Measurements from ENCODE around the gene MED22.
"Not testable (repeated sequence)": the region's sequence is repeated elsewhere in the genome, so short reads cannot be mapped to it uniquely, and the experiment has no call there.

The MED22 gene
- 63.9 to 85.1 (median 73.1) reads per million in 4 experiments for total RNA-seq

DNA sequence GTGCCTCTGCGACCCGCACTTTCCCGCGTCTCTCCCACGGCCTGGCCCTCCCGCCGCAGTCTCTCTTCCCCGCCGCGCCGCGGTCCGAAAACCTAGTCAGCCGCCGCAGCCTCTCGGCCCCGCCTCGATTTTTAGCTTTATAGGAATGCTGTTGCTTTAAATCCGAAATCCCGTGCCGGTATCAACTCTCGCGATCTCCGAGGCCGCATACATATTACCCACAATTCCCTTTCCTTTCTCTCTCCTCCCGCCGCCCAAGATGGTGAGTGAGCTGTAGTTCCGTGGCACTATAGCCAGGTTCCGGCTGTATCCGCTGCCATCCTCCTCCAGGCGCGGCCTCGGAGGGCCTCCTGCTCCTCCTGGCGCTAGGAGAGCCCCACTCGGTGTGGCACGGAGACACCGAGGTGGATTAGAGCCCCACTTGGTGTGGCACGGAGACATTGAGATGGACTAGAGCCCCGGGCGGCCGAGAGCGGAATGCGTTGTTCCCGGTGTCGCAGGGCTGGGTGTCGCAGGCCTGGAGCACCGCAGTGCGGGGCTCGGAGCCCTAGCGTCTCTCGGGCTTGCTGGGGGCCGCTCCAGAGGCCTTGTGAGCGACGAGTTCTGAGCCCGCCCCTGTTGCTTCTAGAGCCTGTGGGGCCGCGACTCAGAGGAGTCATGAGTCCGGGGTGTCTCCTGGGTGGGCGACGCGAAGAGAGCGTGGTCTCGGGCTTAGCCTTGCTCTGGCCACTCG lies at the start of gene MED22, which contains the start of gene RPL7A:
MED22 (minus strand) TSS at position 147 of the 733 bp plus-strand sequence. CDS start 1,469 bp downstream, outside the sequence.
RPL7A (plus strand) TSS at position 234 of the 733 bp plus-strand sequence; CDS start at position 260, 26 bp downstream.
- peak; percentile 83 for DNase-seq

- DNase-seq = no peak
Observed at GRCh38 chr9:133397370-133397769, 49.4 kb upstream of the MED22 start.

DNA sequence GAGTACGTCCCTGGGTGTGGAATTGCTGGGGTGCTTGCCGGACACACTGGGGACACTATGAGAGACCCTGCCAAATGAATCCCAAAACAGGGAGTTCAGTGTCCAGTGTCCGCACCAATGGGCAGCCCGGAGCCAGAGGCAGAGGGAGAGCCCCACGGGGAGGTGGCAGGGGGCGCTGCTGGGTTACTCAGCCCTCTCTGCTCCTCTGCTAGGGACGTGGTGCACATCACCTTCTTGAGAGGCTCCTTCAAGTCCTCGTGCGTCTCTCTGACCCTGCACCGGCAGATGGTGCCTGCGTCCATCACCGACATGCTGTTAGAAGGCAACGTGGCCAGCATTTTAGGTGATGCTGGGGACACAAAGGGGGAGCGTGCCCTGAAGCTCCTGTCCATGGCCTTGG lies 49.0 kb upstream of the MED22 start:
- no peak for DNase-seq

- DNase-seq = no peak
Observed at GRCh38 chr9:133394687-133395271, 46.8 kb upstream of the MED22 start.

- DNase-seq = no peak
Observed at GRCh38 chr9:133393399-133393798, 45.5 kb upstream of the MED22 start.

DNA sequence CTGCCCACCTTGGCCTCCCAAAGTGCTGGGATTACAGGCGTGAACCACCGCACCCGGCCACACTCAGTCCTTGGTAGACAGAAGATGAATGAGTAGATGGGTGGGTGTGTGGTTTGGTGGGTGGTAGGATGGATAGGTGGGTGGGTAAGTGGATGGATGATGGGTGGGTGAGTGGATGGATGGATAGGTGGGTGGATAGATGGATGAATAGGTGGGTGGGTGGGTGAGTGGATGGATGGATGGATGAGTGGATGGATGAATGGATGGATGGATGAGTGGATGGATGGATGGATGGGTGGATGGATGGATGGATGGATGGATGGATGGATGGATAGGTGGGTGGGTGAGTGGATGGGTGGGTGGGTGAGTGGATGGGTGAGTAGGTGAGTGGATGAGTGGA lies 44.4 kb upstream of the MED22 start:
- DNase-seq = not testable (repeated sequence)

DNA sequence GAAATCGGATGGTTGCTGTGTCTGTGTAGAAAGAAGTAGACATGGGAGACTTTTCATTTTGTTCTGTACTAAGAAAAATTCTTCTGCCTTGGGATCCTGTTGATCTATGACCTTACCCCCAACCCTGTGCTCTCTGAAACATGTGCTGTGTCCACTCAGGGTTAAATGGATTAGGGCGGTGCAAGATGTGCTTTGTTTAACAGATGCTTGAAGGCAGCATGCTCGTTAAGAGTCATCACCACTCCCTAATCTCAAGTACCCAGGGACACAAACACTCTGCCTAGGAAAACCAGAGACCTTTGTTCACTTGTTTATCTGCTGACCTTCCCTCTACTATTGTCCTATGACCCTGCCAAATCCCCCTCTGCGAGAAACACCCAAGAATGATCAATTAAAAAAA lies 43.5 kb upstream of the MED22 start:
- DNase-seq = not testable (repeated sequence)

DNA sequence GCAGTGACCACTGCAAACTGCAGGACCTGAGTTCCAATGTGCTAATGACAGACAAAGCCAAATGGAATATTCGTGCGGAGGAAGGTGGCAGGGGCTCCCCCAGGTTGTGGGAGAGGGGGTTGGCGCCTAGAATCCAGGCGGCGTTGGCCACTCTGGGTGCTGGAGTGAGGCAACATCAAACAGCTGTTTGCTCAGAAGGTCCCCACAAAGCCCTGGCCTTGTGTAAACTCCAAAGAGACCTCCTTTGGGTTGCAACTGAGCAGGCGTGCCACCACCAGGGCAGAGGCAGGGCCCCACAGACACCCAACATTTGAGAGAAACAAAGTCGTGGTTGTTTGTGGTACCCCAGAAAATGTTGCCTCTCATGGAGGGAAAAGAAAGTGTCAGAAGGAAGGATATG lies 42.8 kb upstream of the MED22 start:
- DNase-seq = no peak

- no peak for DNase-seq
Observed at GRCh38 chr9:133389562-133389961, 41.6 kb upstream of the MED22 start.

DNA sequence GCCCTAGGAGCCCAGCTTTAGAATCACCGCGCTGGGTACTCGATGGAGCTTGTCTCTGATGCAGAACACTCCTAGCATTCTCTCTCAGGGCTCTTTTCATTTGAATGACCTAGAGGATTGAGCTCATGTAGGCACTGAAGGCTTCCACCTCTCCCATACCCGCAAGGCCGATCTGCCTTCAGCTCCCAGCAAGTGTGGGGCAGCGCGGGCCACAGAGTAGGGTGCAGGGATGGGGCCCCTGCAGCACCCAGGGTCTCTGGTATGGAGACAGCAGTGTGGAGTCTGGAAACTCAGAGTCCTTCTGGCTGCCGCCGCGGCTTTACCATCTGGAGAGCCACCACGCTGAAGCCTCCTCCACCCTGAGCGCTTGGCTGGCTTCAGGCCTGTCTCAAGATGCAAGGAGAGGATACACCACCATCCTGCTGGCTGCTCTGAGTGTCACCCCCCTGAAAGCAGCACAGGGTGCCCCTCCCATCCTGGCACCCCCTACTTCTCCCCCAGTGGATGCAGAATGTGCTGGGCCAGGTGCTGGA lies 41.2 kb upstream of the MED22 start:
- DNase-seq = no peak

GRCh38 chr9:133387680-133388079 lies 39.7 kb upstream of the MED22 start:
- DNase-seq = no peak

- DNase-seq = no peak
Observed at GRCh38 chr9:133386338-133386737, 38.4 kb upstream of the MED22 start.

DNA sequence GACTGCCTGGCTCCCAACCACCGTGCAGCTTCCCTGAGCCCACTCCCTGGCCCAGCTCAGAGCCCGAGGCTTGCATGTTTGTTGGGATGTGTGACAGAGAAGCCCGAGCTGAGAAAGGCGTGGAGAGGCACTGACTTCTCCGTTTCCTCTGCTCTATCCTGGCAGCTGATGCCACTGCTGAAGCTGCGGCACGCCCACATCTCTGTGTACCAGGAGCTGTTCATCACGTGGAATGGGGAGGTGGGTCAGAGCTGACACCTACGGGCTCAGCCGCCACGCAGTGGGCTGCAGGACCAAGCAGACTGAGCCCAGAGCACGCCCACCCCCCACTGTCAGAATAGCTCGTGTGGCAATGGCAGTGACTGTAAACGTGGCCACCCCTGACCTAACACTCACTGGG lies 37.5 kb upstream of the MED22 start:
- no peak for DNase-seq

- DNase-seq = no peak
Observed at GRCh38 chr9:133384736-133385321, 36.9 kb upstream of the MED22 start.

- DNase-seq = no peak
Observed at GRCh38 chr9:133383438-133383837, 35.5 kb upstream of the MED22 start.

GRCh38 chr9:133382507-133383141 lies 34.7 kb upstream of the MED22 start:
- no peak for DNase-seq

DNA sequence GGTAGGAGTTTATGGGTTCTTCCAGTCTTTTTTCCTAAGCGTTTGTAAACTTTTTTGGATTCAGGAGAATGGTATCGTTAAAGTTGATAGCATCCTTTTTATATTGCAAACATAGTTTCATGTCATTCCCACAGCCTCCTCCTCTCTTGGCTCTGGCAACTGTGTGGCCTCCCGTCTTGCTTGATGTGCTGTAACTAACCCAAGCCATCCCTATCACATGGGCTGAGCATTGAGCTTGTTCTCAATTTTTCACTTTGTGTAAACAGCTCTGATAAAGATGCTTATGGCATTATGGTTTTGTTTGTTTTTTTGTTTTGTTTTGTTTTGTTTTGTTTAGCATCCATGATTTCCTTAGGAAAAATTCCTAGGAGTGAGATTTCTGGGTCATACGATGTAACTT lies 32.8 kb upstream of the MED22 start:
- no peak for DNase-seq

DNA sequence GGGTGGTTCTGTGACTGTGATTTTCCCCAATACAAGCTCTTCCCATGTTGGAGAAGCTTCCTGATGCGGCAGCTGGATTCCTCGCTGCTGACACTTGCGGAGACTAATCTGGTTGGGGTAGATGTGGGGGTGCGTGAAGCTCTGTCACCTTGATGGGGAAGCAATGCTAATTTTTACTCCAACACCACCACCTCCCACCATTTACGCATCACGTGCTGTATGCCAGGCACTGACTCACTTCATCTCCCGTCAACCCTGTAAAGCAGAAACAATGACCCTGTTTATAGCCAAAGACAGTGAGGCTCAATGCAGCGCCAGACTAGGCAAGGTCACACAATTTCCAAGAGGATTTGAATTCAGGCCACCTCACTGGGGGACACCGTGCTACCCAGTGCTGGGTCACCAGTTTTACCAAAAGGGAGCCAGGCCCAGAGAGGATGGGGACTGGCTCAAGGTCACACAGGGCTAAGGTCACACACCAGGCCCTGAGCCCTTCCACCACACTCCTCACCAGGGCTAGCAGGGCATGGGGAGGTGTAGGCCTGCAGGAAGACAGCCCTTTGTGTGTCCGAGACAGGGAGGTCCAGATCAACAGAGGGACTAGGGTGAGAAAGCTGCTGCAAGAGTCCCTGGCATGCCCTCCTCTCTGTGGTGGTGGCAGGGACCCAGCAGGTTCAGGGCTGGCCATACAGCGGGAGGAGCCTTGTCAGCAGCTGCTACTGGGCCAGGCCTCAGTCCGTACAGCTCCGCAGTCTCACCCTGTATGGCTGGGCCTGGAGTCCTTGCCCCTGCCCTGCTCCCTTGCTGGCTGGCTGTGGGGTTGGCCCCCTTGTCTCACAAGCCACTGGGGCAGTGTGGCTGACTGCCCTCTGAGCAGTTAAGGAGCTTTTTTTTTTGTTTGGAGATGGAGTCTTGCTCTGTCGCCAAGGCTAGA lies 31.5 kb upstream of the MED22 start:
- no peak for DNase-seq

DNA sequence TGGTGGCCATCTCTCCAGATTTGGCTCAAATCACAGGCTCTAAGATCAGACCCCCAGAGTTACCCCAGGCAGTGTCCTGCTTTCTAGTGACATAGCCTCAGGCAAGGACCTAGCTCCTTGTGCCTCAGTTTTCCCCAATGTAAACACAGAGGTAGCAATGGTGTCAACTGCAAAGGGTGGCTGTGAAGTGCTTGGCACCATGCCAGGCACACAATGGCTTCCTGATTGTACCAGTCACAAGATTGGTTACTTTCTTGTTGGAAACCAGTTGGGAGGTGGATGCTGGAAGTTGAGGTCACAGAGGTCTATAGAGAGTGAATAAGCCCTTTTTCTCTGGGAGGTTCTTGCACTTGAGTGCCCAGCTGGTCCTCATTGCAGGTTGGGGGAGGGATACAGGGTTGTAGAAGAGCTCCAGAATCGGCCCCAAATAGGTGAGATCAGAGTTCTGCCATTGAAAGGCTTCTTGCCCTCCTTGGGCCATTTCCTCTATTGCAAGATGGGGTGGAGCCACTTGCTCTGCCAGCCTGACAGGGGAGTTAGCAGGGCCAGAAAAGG lies 30.6 kb upstream of the MED22 start:
- DNase-seq = no peak

- DNase-seq = no peak
Observed at GRCh38 chr9:133377721-133378216, 29.8 kb upstream of the MED22 start.

- DNase-seq = not testable (repeated sequence)
Observed at GRCh38 chr9:133377280-133377679, 29.3 kb upstream of the MED22 start.

Data from effector CD8-positive, alpha-beta T cell (primary cell).